Measurements from ENCODE around the gene NUDT4.

GRCh38 chr12:93403988-93404803 lies 26.5 kb downstream of the NUDT4 start:
- TF ChIP-seq, protein P1, sequence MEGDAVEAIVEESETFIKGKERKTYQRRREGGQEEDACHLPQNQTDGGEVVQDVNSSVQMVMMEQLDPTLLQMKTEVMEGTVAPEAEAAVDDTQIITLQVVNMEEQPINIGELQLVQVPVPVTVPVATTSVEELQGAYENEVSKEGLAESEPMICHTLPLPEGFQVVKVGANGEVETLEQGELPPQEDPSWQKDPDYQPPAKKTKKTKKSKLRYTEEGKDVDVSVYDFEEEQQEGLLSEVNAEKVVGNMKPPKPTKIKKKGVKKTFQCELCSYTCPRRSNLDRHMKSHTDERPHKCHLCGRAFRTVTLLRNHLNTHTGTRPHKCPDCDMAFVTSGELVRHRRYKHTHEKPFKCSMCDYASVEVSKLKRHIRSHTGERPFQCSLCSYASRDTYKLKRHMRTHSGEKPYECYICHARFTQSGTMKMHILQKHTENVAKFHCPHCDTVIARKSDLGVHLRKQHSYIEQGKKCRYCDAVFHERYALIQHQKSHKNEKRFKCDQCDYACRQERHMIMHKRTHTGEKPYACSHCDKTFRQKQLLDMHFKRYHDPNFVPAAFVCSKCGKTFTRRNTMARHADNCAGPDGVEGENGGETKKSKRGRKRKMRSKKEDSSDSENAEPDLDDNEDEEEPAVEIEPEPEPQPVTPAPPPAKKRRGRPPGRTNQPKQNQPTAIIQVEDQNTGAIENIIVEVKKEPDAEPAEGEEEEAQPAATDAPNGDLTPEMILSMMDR (conservative IDR thresholded peaks at IDR 0.05; ENCODE audit: low read depth, low read length): no peak
- TF ChIP-seq EZH2phosphoT487 (IDR thresholded peaks at IDR 0.05; ENCODE audit: borderline replicate concordance, low read length): no peak

All from PC-3 (cell line).